NT2/D1 (cell line): ENCODE data around the gene NPVF.

ENCODE experiments used
- SUZ12 ChIP-seq: IDR thresholded peaks from 2 replicates; pipeline ENCODE4 v1.6.1; 2011; ENCODE audit not compliant: insufficient read length, insufficient read depth; ENCODE audit errors: extremely low read depth
- YY1 ChIP-seq: IDR thresholded peaks from 2 replicates; pipeline ENCODE4 v1.6.1; 2011; ENCODE audit not compliant: insufficient read length, insufficient read depth

- TF ChIP-seq YY1 (no peak), SUZ12 (no peak)
Measured at GRCh38 chr7:25187932-25188331, 40.4 kb downstream of the NPVF start.
